Astrocyte (in vitro differentiated cells and primary cell): ENCODE data around the gene RNF167. TPM values are rescaled to one million over a fixed set of nuclear protein-coding genes. Genes with fewer than 3 reads are reported as not detected.

Experiments
- DNase-seq: peaks from one replicate; pipeline ENCODE4 v3.0.0-alpha.2; 2010; ENCODE audit warnings: low read depth
- FAIRE-seq: peaks from 2 replicates; lab custom pipeline; 2011; peaks lifted over from hg19 to GRCh38; lab: Jason Lieb, UNC
- H2AFZ ChIP-seq: 2 replicates; pipeline ENCODE4 v1.6.0; 2012; ENCODE audit warnings: low read depth, low read length, inconsistent platforms
- H3K27ac ChIP-seq: 2 replicates; pipeline ENCODE4 v1.5.1; 2011; ENCODE audit warnings: low read depth, low read length, inconsistent platforms
- H3K27me3 ChIP-seq: 2 replicates; pipeline ENCODE4 v1.6.0; 2011; ENCODE audit warnings: low read length, inconsistent platforms; ENCODE audit not compliant: insufficient read depth
- H3K36me3 ChIP-seq: 2 replicates; pipeline ENCODE4 v1.5.1; 2011; ENCODE audit warnings: low read length, inconsistent platforms; ENCODE audit not compliant: insufficient read depth
- H3K4me1 ChIP-seq: 2 replicates; pipeline ENCODE4 v1.5.1; 2011; ENCODE audit warnings: low read length, inconsistent platforms; ENCODE audit not compliant: insufficient read depth
- H3K4me2 ChIP-seq: 2 replicates; pipeline ENCODE4 v1.6.0; 2012; ENCODE audit warnings: low read length, inconsistent platforms
- H3K4me3 ChIP-seq: 2 replicates; pipeline ENCODE4 v1.5.1; 2011; ENCODE audit warnings: low read depth, mild to moderate bottlenecking, low read length, inconsistent platforms; ENCODE audit not compliant: insufficient read depth
- H3K79me2 ChIP-seq: 2 replicates; pipeline ENCODE4 v1.6.0; 2012; ENCODE audit warnings: mild to moderate bottlenecking, low read length, inconsistent platforms; ENCODE audit not compliant: insufficient read depth
- H3K9ac ChIP-seq: 2 replicates; pipeline ENCODE4 v1.6.0; 2012; ENCODE audit warnings: mild to moderate bottlenecking, low read length, inconsistent platforms
- H3K9me3 ChIP-seq: 2 replicates; pipeline ENCODE4 v1.5.1; 2012; ENCODE audit warnings: low read depth, mild to moderate bottlenecking, low read length, inconsistent platforms; ENCODE audit not compliant: insufficient read depth
- H4K20me1 ChIP-seq: 2 replicates; pipeline ENCODE4 v1.6.0; 2012; ENCODE audit warnings: low read length, inconsistent platforms; ENCODE audit not compliant: insufficient read depth
- H3K27ac Mint-ChIP-seq: one replicate; pipeline ENCODE4 v1.8.0; 2021; ENCODE audit warnings: mild to moderate bottlenecking, mixed read lengths; ENCODE audit not compliant: unreplicated experiment
- H3K27me3 Mint-ChIP-seq: one replicate; pipeline ENCODE4 v1.8.0; 2021; ENCODE audit warnings: low read depth, mixed read lengths; ENCODE audit not compliant: unreplicated experiment
- H3K36me3 Mint-ChIP-seq: one replicate; pipeline ENCODE4 v1.8.0; 2021; ENCODE audit warnings: low read depth, mixed read lengths; ENCODE audit not compliant: unreplicated experiment
- H3K4me1 Mint-ChIP-seq: one replicate; pipeline ENCODE4 v1.8.0; 2021; ENCODE audit warnings: low read depth, mixed read lengths; ENCODE audit not compliant: unreplicated experiment
- H3K4me3 Mint-ChIP-seq: one replicate; pipeline ENCODE4 v1.8.0; 2021; ENCODE audit warnings: mild to moderate bottlenecking, moderate library complexity, mixed read lengths; ENCODE audit not compliant: unreplicated experiment
- H3K9me3 Mint-ChIP-seq: one replicate; pipeline ENCODE4 v1.8.0; 2021; ENCODE audit warnings: mild to moderate bottlenecking, mixed read lengths; ENCODE audit not compliant: unreplicated experiment
- EZH2 ChIP-seq: IDR thresholded peaks from 2 replicates; pipeline ENCODE4 v1.6.1; 2012; ENCODE audit warnings: mild to moderate bottlenecking, low read length, inconsistent platforms; ENCODE audit not compliant: insufficient read depth
- total RNA-seq: library from RNA; stranded (reverse); gene quantifications from 2 replicates; pipeline ENCODE4 v1.2.1, GENCODE V29; 2021
- TF ChIP-seq, protein P1 (sequence below): IDR thresholded peaks from 2 replicates; pipeline ENCODE4 v1.5.1; 2011; ENCODE audit warnings: low read depth, mild to moderate bottlenecking, inconsistent platforms, low read length, moderate library complexity; ENCODE audit not compliant: insufficient read depth

The RNF167 gene
- total RNA-seq, 1 donor from 2014 or later: 89.7 TPM

- Histone ChIP-seq H3K79me2 (peaks cover 23% of the 10 kb centered on the region), H3K27me3 (no peaks in the 10 kb centered on the region), H2AFZ (no peak overlapping the region), H3K27ac (no peak overlapping the region), H4K20me1 (peaks cover 4% of the 10 kb centered on the region), H3K4me2 (peak overlapping the region; percentile 98), H3K9me3 (no peaks in the 10 kb centered on the region), H3K4me3 (peak overlapping the region; percentile 79), H3K4me1 (peaks cover 24% of the 10 kb centered on the region), H3K36me3 (peaks cover 3% of the 10 kb centered on the region), H3K9ac (peak overlapping the region; percentile 83)
- TF ChIP-seq EZH2: no peak
- FAIRE-seq (no peak), DNase-seq (no peak)
- H3K27ac Mint-ChIP-seq: peak overlapping the region; percentile 80
- no peaks in the 10 kb centered on the region for H3K9me3 Mint-ChIP-seq
- peaks cover 10% of the 10 kb centered on the region for H3K36me3 Mint-ChIP-seq
- peaks cover 19% of the 10 kb centered on the region for H3K4me1 Mint-ChIP-seq
- no peaks in the 10 kb centered on the region for H3K27me3 Mint-ChIP-seq
- peak overlapping the region; percentile 88 for H3K4me3 Mint-ChIP-seq
Measured at GRCh38 chr17:4986403-4986802, 46.3 kb downstream of the RNF167 start.

GRCh38 chr17:4986951-4987766 lies 47.1 kb downstream of the RNF167 start, which contains the start of gene CAMTA2:
Gene CAMTA2, minus strand, starts transcription at chr17:4987675. Its CDS starts 1,453 bp downstream, at chr17:4986222.
- Histone ChIP-seq H3K79me2 (peaks cover 23% of the 10 kb centered on the region), H3K4me2 (peak within 1 kb of the TSS; percentile 98), H3K27ac (peak within 1 kb of the TSS; percentile 49), H2AFZ (peak within 1 kb of the TSS; percentile 93), H3K27me3 (no peaks in the 10 kb centered on the region), H3K4me3 (peak within 1 kb of the TSS; percentile 79), H3K9ac (peak within 1 kb of the TSS; percentile 83), H3K36me3 (peaks cover 3% of the 10 kb centered on the region), H3K4me1 (peaks cover 24% of the 10 kb centered on the region), H3K9me3 (no peaks in the 10 kb centered on the region), H4K20me1 (peaks cover 3% of the 10 kb centered on the region)
- TF ChIP-seq, protein P1, sequence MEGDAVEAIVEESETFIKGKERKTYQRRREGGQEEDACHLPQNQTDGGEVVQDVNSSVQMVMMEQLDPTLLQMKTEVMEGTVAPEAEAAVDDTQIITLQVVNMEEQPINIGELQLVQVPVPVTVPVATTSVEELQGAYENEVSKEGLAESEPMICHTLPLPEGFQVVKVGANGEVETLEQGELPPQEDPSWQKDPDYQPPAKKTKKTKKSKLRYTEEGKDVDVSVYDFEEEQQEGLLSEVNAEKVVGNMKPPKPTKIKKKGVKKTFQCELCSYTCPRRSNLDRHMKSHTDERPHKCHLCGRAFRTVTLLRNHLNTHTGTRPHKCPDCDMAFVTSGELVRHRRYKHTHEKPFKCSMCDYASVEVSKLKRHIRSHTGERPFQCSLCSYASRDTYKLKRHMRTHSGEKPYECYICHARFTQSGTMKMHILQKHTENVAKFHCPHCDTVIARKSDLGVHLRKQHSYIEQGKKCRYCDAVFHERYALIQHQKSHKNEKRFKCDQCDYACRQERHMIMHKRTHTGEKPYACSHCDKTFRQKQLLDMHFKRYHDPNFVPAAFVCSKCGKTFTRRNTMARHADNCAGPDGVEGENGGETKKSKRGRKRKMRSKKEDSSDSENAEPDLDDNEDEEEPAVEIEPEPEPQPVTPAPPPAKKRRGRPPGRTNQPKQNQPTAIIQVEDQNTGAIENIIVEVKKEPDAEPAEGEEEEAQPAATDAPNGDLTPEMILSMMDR: no peak
- TF ChIP-seq EZH2: no peak
- Mint-ChIP-seq H3K27me3 (no peaks in the 10 kb centered on the region), H3K36me3 (peaks cover 5% of the 10 kb centered on the region), H3K27ac (peak within 1 kb of the TSS; percentile 80), H3K4me1 (peaks cover 19% of the 10 kb centered on the region), H3K9me3 (no peaks in the 10 kb centered on the region), H3K4me3 (peak within 1 kb of the TSS; percentile 88)
- DNase-seq (peak; percentile 38), FAIRE-seq (no peak)

DNA sequence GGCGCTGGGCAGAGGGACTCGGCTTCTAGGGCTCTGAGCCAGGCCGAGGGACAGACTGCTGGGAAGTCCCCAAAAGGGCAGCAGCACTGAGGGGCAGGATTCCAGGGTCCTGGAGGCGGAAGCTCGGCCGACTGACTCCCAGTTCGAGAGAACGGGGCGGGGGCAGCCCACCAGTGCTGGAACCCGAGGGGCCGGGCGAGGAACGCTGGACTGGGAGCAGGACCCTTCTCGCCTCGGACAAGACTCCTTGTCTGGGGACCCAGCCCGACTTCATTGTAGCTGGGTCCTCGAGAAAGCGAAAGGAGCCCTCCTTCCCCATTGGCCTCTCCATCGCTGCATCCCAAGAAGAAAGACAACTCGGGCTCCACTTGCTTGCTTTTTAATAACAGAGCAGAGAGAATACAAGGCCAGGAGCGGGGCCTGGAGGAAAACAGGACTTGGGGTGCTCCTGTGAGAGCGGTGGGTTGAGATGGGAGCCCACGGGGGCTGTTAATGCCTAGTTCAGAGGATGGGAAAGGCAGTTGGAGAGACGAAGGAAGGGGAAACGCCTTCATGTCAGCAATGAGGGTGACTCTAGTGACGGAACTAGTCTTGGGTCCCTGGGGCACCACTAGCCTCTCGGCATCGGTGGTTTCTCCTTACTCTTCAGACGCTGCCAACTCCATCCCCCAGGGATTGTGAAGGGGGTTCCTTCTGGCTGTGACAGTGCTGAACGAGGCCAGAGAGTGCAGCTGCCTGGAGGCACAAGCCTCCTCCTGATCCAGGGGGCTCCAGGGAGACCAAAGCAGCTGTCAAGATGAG lies 47.9 kb downstream of the RNF167 start:
- H3K27me3 Mint-ChIP-seq: no peaks in the 10 kb centered on the region
- Histone ChIP-seq H3K27me3 (no peaks in the 10 kb centered on the region), H3K27ac (peak overlapping the region; percentile 49), H3K79me2 (peaks cover 23% of the 10 kb centered on the region), H3K4me1 (peaks cover 24% of the 10 kb centered on the region), H4K20me1 (no peaks in the 10 kb centered on the region), H3K36me3 (no peaks in the 10 kb centered on the region), H3K4me2 (peak overlapping the region; percentile 98), H3K9me3 (no peaks in the 10 kb centered on the region), H3K4me3 (peak overlapping the region; percentile 79), H3K9ac (peak overlapping the region; percentile 83), H2AFZ (peak overlapping the region; percentile 93)
- H3K4me1 Mint-ChIP-seq: peaks cover 17% of the 10 kb centered on the region
- TF ChIP-seq, protein P1: no peak
- TF ChIP-seq EZH2: no peak
- peak overlapping the region; percentile 88 for H3K4me3 Mint-ChIP-seq
- no peak for DNase-seq
- H3K27ac Mint-ChIP-seq: peak overlapping the region; percentile 41
- peaks cover 2% of the 10 kb centered on the region for H3K36me3 Mint-ChIP-seq
- no peak for FAIRE-seq
- no peaks in the 10 kb centered on the region for H3K9me3 Mint-ChIP-seq
